GM12878 (cell line): ENCODE results near the gene NIFK. TPM values are rescaled to one million over a fixed set of nuclear protein-coding genes. Genes with fewer than 3 reads are reported as not detected.

Experiments used
- BMI1 ChIP-seq: fragments of 450-650 bp; IDR thresholded peaks from 2 replicates; pipeline ENCODE4 v1.6.1; 2016; ENCODE audit warnings: mild to moderate bottlenecking, moderate library complexity, borderline replicate concordance
- CEBPB ChIP-seq, 2 experiments: fragments of 150-350 bp in 1 of 2; IDR thresholded peaks; 2 replicates each; pipeline ENCODE4 v1.6.1; 2012 to 2014; ENCODE audit warnings: low read depth in 2 of 2, low read length in 2 of 2, borderline replicate concordance in 1 of 2, inconsistent platforms in 1 of 2
- DPF2 ChIP-seq: fragments of 450-650 bp; IDR thresholded peaks from 2 replicates; pipeline ENCODE4 v1.6.1; 2017; ENCODE audit warnings: mild to moderate bottlenecking
- ESRRA ChIP-seq: IDR thresholded peaks from 2 replicates; pipeline ENCODE4 v1.6.1; 2012; ENCODE audit warnings: mild to moderate bottlenecking, low read length, improper control_type of control experiment
- FOXK2 ChIP-seq: fragments of 450-650 bp; IDR thresholded peaks from 2 replicates; pipeline ENCODE4 v1.6.1; 2017; ENCODE audit warnings: mild to moderate bottlenecking, moderate library complexity
- HCFC1 ChIP-seq: fragments of 150-350 bp; IDR thresholded peaks from 2 replicates; pipeline ENCODE4 v1.6.1; 2014; ENCODE audit warnings: low read length
- KAT2A ChIP-seq: conservative IDR thresholded peaks from 2 replicates; pipeline ENCODE4 v1.6.1; 2011; ENCODE audit warnings: low read depth, low read length; ENCODE audit not compliant: control insufficient read depth
- LARP7 ChIP-seq: fragments of 450-650 bp; IDR thresholded peaks from 2 replicates; pipeline ENCODE4 v1.6.1; 2017; ENCODE audit warnings: mild to moderate bottlenecking
- MXI1 ChIP-seq: fragments of 150-350 bp; IDR thresholded peaks from 2 replicates; pipeline ENCODE4 v1.6.1; 2011; ENCODE audit warnings: low read depth, mild to moderate bottlenecking, inconsistent platforms, low read length, improper control_type of control experiment
- NBN ChIP-seq: fragments of 450-650 bp; IDR thresholded peaks from 2 replicates; pipeline ENCODE4 v1.6.1; 2016
- NR2C1 ChIP-seq: fragments of 450-650 bp; IDR thresholded peaks from 2 replicates; pipeline ENCODE4 v1.6.1; 2017; ENCODE audit warnings: antibody characterized with exemption, mild to moderate bottlenecking, moderate library complexity
- NR2F1 ChIP-seq: fragments of 450-650 bp; conservative IDR thresholded peaks from 2 replicates; pipeline ENCODE4 v1.6.1; 2017; ENCODE audit warnings: mild to moderate bottlenecking
- NRF1 ChIP-seq: conservative IDR thresholded peaks from 2 replicates; pipeline ENCODE4 v1.6.1; 2011; ENCODE audit warnings: mild to moderate bottlenecking, low read depth, low read length, improper control_type of control experiment
- POU2F2 ChIP-seq: IDR thresholded peaks from 3 replicates; pipeline ENCODE4 v1.6.1; 2011; ENCODE audit warnings: low read depth, mild to moderate bottlenecking, low read length, borderline replicate concordance
- RB1 ChIP-seq: fragments of 450-650 bp; formaldehyde crosslinking; IDR thresholded peaks from 2 replicates; pipeline ENCODE4 v1.6.1; 2017; ENCODE audit warnings: mild to moderate bottlenecking, borderline replicate concordance
- RBBP5 ChIP-seq: fragments of 200-600 bp; sonication (generic); conservative IDR thresholded peaks from 2 replicates; pipeline ENCODE4 v1.6.1; 2016
- SIX5 ChIP-seq: IDR thresholded peaks from 2 replicates; pipeline ENCODE4 v1.6.1; 2011; ENCODE audit warnings: mild to moderate bottlenecking, low read depth, low read length, moderate library complexity; ENCODE audit not compliant: severe bottlenecking
- SMC3 ChIP-seq: IDR thresholded peaks from 2 replicates; pipeline ENCODE4 v1.6.1; 2011; ENCODE audit warnings: low read length, improper control_type of control experiment, borderline replicate concordance
- SP1 ChIP-seq: IDR thresholded peaks from one replicate; pipeline ENCODE4 v1.6.1; 2011; ENCODE audit warnings: low read depth, low read length
- STAT1 ChIP-seq: fragments of 450-650 bp; conservative IDR thresholded peaks from 2 replicates; pipeline ENCODE4 v1.6.1; 2014; ENCODE audit warnings: antibody characterized with exemption, mild to moderate bottlenecking
- TCF7 ChIP-seq: IDR thresholded peaks from 2 replicates; pipeline ENCODE4 v1.6.1; 2014; ENCODE audit warnings: antibody characterized with exemption, borderline replicate concordance
- WRNIP1 ChIP-seq: IDR thresholded peaks from 2 replicates; pipeline ENCODE4 v1.6.1; 2011; ENCODE audit warnings: low read depth, low read length, improper control_type of control experiment, borderline replicate concordance
- YBX1 ChIP-seq: fragments of 450-650 bp; IDR thresholded peaks from 2 replicates; pipeline ENCODE4 v1.6.1; 2016; ENCODE audit warnings: antibody characterized with exemption
- YY1 ChIP-seq: IDR thresholded peaks from 2 replicates; pipeline ENCODE4 v1.6.1; 2011; ENCODE audit warnings: low read depth, mild to moderate bottlenecking, low read length
- polyA plus RNA-seq, 11 experiments: library from polyadenylated mRNA; depleted of rRNA in 4 of 11; unstranded in 6 of 11; stranded (reverse) in 5 of 11; fragments of >200 nt; fragmentation: Nextera tagmentation in 4 of 11; fragmentation: Illumina TruSeq in 1 of 11; extraction: Ambion mirVana in 4 of 11; extraction: Trizol in 1 of 11; gene quantifications; 1 replicate in 1 of 11; 2 replicates in 10 of 11; pipeline versions ENCODE4 v1.2.1 to v1.2.3, GENCODE V29; 2011 to 2016; ENCODE audit warnings: inconsistent platforms in 2 of 11, missing spikeins in 2 of 11, low read depth in 1 of 11
- total RNA-seq, 4 experiments: library from RNA; depleted of rRNA in 3 of 4; stranded (reverse); fragments of >200 nt in 3 of 4; fragmentation: Illumina TruSeq in 1 of 4; extraction: Trizol in 1 of 4; gene quantifications; 2 replicates each; pipeline versions ENCODE4 v1.2.1 to v1.2.3, GENCODE V29; 2013 to 2021
- TF ChIP-seq, protein P1 (sequence below): fragments of 450-650 bp; formaldehyde crosslinking; IDR thresholded peaks from 2 replicates; pipeline ENCODE4 v1.4.0; 2020; ENCODE audit warnings: mild to moderate bottlenecking, moderate library complexity
- TF ChIP-seq, protein P2 (sequence below): fragments of 450-650 bp; IDR thresholded peaks from 2 replicates; pipeline ENCODE4 v1.6.1; 2016; ENCODE audit warnings: mild to moderate bottlenecking
- TF ChIP-seq, protein P3 (sequence below): fragments of 450-650 bp; IDR thresholded peaks from 2 replicates; pipeline ENCODE4 v1.6.1; 2016; ENCODE audit warnings: mild to moderate bottlenecking

NIFK gene
- total and polyA plus RNA-seq, 10 of the 15 experiments (the other 5 are each of a cell fraction or from before 2014, with no cell fraction given): 47.2 to 286 (median 157) TPM

DNA sequence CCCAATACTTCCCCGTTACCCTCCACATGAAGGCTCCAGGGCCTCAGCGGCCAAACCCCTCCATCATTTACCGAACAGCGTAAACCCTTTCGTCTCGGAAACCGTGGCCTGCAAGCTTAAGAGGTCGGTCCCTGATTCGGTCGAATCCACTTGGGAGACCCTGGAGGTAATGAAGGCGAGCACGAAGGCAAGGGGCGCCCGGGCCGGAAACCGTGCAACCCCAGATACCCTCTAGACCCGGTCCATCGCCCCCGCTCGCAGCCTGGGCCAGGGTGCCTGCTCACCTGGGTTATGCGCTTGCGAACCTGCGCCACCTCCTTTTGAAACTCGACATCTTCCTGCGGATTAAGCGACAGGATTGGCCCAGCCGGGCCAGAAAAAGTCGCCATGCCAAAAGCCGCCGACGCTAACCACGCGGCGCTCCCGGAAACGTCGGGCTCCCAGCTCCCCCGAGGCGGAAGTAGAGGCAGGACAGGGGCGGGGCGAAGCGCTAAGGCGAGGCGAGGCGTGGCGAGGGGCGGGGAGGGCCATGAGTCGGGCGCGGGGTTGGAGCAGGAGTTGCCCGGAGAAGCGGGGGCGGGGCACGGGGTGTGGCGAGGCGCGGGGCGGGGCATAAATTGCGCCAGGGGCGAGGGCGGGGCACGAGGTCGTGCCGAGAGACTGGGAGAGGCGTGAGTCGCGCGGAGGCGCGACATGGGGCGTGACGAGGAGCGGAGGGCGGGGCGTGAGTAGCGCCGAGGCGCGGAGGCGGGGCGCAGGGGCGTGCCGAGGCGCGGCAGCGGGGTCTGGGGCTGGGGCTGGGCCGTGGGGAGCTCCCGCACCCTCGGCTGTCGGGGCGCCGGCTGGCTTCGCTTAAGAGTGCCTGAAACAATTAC is at the start of gene NIFK (continued):
- 0 out of 2 replicates have a peak, but pooled peaks have one; percentile 57 for TF ChIP-seq NBN
- TF ChIP-seq DPF2: no peak
- no peak for TF ChIP-seq RBBP5
- no peak for TF ChIP-seq NR2C1
- TF ChIP-seq BMI1: no peak
- TF ChIP-seq, protein P1, sequence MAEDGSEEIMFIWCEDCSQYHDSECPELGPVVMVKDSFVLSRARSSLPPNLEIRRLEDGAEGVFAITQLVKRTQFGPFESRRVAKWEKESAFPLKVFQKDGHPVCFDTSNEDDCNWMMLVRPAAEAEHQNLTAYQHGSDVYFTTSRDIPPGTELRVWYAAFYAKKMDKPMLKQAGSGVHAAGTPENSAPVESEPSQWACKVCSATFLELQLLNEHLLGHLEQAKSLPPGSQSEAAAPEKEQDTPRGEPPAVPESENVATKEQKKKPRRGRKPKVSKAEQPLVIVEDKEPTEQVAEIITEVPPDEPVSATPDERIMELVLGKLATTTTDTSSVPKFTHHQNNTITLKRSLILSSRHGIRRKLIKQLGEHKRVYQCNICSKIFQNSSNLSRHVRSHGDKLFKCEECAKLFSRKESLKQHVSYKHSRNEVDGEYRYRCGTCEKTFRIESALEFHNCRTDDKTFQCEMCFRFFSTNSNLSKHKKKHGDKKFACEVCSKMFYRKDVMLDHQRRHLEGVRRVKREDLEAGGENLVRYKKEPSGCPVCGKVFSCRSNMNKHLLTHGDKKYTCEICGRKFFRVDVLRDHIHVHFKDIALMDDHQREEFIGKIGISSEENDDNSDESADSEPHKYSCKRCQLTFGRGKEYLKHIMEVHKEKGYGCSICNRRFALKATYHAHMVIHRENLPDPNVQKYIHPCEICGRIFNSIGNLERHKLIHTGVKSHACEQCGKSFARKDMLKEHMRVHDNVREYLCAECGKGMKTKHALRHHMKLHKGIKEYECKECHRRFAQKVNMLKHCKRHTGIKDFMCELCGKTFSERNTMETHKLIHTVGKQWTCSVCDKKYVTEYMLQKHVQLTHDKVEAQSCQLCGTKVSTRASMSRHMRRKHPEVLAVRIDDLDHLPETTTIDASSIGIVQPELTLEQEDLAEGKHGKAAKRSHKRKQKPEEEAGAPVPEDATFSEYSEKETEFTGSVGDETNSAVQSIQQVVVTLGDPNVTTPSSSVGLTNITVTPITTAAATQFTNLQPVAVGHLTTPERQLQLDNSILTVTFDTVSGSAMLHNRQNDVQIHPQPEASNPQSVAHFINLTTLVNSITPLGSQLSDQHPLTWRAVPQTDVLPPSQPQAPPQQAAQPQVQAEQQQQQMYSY (CRISPR knock-in tag): no peak
- TF ChIP-seq YY1: peak; percentile 88
- TF ChIP-seq, protein P2, sequence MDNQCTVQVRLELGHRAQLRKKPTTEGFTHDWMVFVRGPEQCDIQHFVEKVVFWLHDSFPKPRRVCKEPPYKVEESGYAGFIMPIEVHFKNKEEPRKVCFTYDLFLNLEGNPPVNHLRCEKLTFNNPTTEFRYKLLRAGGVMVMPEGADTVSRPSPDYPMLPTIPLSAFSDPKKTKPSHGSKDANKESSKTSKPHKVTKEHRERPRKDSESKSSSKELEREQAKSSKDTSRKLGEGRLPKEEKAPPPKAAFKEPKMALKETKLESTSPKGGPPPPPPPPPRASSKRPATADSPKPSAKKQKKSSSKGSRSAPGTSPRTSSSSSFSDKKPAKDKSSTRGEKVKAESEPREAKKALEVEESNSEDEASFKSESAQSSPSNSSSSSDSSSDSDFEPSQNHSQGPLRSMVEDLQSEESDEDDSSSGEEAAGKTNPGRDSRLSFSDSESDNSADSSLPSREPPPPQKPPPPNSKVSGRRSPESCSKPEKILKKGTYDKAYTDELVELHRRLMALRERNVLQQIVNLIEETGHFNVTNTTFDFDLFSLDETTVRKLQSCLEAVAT: peak; percentile 29; the same call in 1 of the 2 replicates
- TF ChIP-seq CEBPB (IDR thresholded peaks at IDR 0.05; ENCODE audit: borderline replicate concordance in 1 of 2, low read depth in 2 of 2, low read length in 2 of 2): no peak
- 0 out of 2 replicates have a peak, but pooled peaks have one; percentile 35 for TF ChIP-seq RB1
- TF ChIP-seq SP1: peak; percentile 38
- no peak for TF ChIP-seq NR2F1
- TF ChIP-seq HCFC1: peak; percentile 41; the same call in 1 of the 2 replicates
- peak; percentile 37; the same call in 1 of the 2 replicates for TF ChIP-seq LARP7
- TF ChIP-seq TCF7: no peak
- no peak for TF ChIP-seq SMC3
- TF ChIP-seq NRF1: no peak
- no peak for TF ChIP-seq KAT2A
- TF ChIP-seq ESRRA: no peak
- TF ChIP-seq, protein P3, sequence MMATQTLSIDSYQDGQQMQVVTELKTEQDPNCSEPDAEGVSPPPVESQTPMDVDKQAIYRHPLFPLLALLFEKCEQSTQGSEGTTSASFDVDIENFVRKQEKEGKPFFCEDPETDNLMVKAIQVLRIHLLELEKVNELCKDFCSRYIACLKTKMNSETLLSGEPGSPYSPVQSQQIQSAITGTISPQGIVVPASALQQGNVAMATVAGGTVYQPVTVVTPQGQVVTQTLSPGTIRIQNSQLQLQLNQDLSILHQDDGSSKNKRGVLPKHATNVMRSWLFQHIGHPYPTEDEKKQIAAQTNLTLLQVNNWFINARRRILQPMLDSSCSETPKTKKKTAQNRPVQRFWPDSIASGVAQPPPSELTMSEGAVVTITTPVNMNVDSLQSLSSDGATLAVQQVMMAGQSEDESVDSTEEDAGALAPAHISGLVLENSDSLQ: peak; percentile 26; the same call in 1 of the 2 replicates
- no peak for TF ChIP-seq SIX5
- TF ChIP-seq FOXK2: no peak
- no peak for TF ChIP-seq POU2F2
- TF ChIP-seq MXI1: peak; percentile 97
- no peak for TF ChIP-seq YBX1
- TF ChIP-seq STAT1: no peak
- TF ChIP-seq WRNIP1: no peak
